ENCODE measurements around the gene GGT1. TPM values are rescaled to one million over a fixed set of nuclear protein-coding genes. Genes with fewer than 3 reads are reported as not detected.
A peak's percentile ranks its signal among the peaks of the same experiment; 100 is the strongest.
"Not testable (repeated sequence)": the region's sequence is repeated elsewhere in the genome, so short reads cannot be mapped to it uniquely, and the experiment has no call there.

Gene GGT1
- polyA plus RNA-seq, 1 donor (not counting 4 experiments of a cell fraction or from before 2014, with no cell fraction given) = 5.8 TPM

DNA sequence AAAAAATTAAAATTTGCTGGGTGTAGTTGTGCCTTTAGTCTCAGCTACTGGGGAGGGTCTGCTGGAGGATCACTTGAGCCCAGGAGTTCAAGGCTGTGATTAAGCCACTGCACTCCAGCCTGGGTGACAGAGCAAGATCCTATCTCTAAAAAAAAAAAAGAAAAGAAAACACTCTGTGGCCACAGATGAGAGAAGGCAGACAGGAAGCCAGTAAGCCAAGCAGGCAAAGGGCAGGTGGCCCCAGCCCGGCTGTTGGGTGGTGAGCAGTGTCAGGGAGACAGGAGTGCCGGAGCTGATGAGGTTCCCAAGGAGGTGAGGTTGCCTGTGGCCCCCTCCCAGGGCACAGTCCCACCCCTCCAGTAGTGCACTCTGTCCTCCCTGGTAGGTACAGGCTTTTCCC, 19.6 kb downstream of the GGT1 start:
- H3K9me1 ChIP-seq (ENCODE audit: control insufficient read depth, extremely low read depth, insufficient read depth, low read length); H3K4me2 ChIP-seq (ENCODE audit: control insufficient read depth, extremely low read depth, insufficient read depth, low read depth, low read length); H3K27ac ChIP-seq (ENCODE audit: control insufficient read depth, insufficient read depth, low read length); H3K79me2 ChIP-seq (ENCODE audit: control insufficient read depth, insufficient read depth, low read length); H4K20me1 ChIP-seq (ENCODE audit: control insufficient read depth, extremely low read depth, insufficient read depth, low read length); H3K36me3 ChIP-seq (ENCODE audit: control insufficient read depth in 2 of 2, extremely low read depth in 1 of 2, insufficient read depth in 2 of 2, low read length in 2 of 2); H3K4me1 ChIP-seq (ENCODE audit: control insufficient read depth, extremely low read depth, insufficient read depth, low read length); dilution Hi-C loops (cut with MboI; ENCODE audit: extremely low pct_ligation_motif_present, low sequenced_read_pairs); H3K9me3 ChIP-seq (ENCODE audit: control insufficient read depth, low read depth, low read length); H3K27me3 ChIP-seq (ENCODE audit: control insufficient read depth, extremely low read depth, insufficient read depth, low read length); H3K4me3 ChIP-seq (ENCODE audit: control insufficient read depth in 2 of 3, extremely low read depth in 1 of 3, insufficient read depth in 2 of 3, low read depth in 1 of 3, low read length in 3 of 3); FAIRE-seq; H3K9ac ChIP-seq (ENCODE audit: control insufficient read depth, extremely low read depth, insufficient read depth, low read length); DNase-seq (ENCODE audit: low read depth, low spot score); H2AFZ ChIP-seq (ENCODE audit: control insufficient read depth, low read length): not testable (repeated sequence)

DNA sequence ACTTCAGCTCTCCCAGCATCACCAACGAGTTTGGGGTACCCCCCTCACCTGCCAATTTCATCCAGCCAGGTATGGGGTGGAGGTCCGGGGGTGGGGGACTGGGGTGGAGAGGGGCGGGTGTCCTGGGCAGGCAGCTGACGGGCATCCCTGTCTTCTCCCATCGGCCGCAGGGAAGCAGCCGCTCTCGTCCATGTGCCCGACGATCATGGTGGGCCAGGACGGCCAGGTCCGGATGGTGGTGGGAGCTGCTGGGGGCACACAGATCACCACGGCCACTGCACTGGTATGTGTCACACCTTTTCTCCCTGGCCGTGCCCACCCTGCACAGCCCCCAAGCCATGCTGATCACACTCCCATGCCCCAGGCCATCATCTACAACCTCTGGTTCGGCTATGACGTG, 24.9 kb downstream of the GGT1 start:
- FAIRE-seq; H3K27me3 ChIP-seq (ENCODE audit: control insufficient read depth, extremely low read depth, insufficient read depth, low read length); H3K79me2 ChIP-seq (ENCODE audit: control insufficient read depth, insufficient read depth, low read length); H4K20me1 ChIP-seq (ENCODE audit: control insufficient read depth, extremely low read depth, insufficient read depth, low read length); H3K27ac ChIP-seq (ENCODE audit: control insufficient read depth, insufficient read depth, low read length); H3K9me1 ChIP-seq (ENCODE audit: control insufficient read depth, extremely low read depth, insufficient read depth, low read length); H3K36me3 ChIP-seq (ENCODE audit: control insufficient read depth in 2 of 2, extremely low read depth in 1 of 2, insufficient read depth in 2 of 2, low read length in 2 of 2); DNase-seq (ENCODE audit: low read depth, low spot score); H3K4me1 ChIP-seq (ENCODE audit: control insufficient read depth, extremely low read depth, insufficient read depth, low read length); H3K4me3 ChIP-seq (ENCODE audit: control insufficient read depth in 2 of 3, extremely low read depth in 1 of 3, insufficient read depth in 2 of 3, low read depth in 1 of 3, low read length in 3 of 3); H2AFZ ChIP-seq (ENCODE audit: control insufficient read depth, low read length); H3K4me2 ChIP-seq (ENCODE audit: control insufficient read depth, extremely low read depth, insufficient read depth, low read depth, low read length); H3K9me3 ChIP-seq (ENCODE audit: control insufficient read depth, low read depth, low read length); H3K9ac ChIP-seq (ENCODE audit: control insufficient read depth, extremely low read depth, insufficient read depth, low read length); dilution Hi-C loops (cut with MboI; ENCODE audit: extremely low pct_ligation_motif_present, low sequenced_read_pairs): not testable (repeated sequence)

DNA sequence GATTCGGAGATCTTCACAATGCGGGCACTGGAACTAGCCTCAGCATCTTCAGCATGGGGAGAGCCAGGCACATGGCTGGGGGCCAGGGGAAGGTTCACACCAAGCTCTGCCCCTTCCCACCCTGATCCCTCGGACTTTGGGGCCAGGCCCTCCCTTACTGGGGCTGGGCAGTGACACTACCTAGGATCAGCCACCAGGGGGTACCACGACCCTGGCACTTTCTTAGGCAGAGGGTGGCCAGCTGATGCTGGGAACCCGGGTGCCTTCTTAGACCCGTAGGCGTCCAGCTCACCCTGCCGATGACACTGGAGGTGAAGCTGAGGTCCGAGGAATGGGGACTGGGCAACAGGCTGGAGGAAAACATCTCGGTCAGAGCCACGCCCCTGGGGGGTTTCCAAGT, 26.1 kb downstream of the GGT1 start:
- H3K4me1 ChIP-seq (ENCODE audit: control insufficient read depth, extremely low read depth, insufficient read depth, low read length); H3K4me3 ChIP-seq (ENCODE audit: control insufficient read depth in 2 of 3, extremely low read depth in 1 of 3, insufficient read depth in 2 of 3, low read depth in 1 of 3, low read length in 3 of 3); H2AFZ ChIP-seq (ENCODE audit: control insufficient read depth, low read length); DNase-seq (ENCODE audit: low read depth, low spot score); H3K9ac ChIP-seq (ENCODE audit: control insufficient read depth, extremely low read depth, insufficient read depth, low read length); H3K27me3 ChIP-seq (ENCODE audit: control insufficient read depth, extremely low read depth, insufficient read depth, low read length); H3K79me2 ChIP-seq (ENCODE audit: control insufficient read depth, insufficient read depth, low read length); H3K27ac ChIP-seq (ENCODE audit: control insufficient read depth, insufficient read depth, low read length); H3K4me2 ChIP-seq (ENCODE audit: control insufficient read depth, extremely low read depth, insufficient read depth, low read depth, low read length); FAIRE-seq; dilution Hi-C loops (cut with MboI; ENCODE audit: extremely low pct_ligation_motif_present, low sequenced_read_pairs); H3K9me3 ChIP-seq (ENCODE audit: control insufficient read depth, low read depth, low read length); H3K36me3 ChIP-seq (ENCODE audit: control insufficient read depth in 2 of 2, extremely low read depth in 1 of 2, insufficient read depth in 2 of 2, low read length in 2 of 2); H3K9me1 ChIP-seq (ENCODE audit: control insufficient read depth, extremely low read depth, insufficient read depth, low read length); H4K20me1 ChIP-seq (ENCODE audit: control insufficient read depth, extremely low read depth, insufficient read depth, low read length): not testable (repeated sequence)
- TF ChIP-seq, protein P1, sequence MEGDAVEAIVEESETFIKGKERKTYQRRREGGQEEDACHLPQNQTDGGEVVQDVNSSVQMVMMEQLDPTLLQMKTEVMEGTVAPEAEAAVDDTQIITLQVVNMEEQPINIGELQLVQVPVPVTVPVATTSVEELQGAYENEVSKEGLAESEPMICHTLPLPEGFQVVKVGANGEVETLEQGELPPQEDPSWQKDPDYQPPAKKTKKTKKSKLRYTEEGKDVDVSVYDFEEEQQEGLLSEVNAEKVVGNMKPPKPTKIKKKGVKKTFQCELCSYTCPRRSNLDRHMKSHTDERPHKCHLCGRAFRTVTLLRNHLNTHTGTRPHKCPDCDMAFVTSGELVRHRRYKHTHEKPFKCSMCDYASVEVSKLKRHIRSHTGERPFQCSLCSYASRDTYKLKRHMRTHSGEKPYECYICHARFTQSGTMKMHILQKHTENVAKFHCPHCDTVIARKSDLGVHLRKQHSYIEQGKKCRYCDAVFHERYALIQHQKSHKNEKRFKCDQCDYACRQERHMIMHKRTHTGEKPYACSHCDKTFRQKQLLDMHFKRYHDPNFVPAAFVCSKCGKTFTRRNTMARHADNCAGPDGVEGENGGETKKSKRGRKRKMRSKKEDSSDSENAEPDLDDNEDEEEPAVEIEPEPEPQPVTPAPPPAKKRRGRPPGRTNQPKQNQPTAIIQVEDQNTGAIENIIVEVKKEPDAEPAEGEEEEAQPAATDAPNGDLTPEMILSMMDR (optimal IDR thresholded peaks at IDR 0.05 in 1 of 3, IDR thresholded peaks at IDR 0.05 in 1 of 3, conservative IDR thresholded peaks at IDR 0.05 in 1 of 3; ENCODE audit: extremely low read depth in 1 of 3, insufficient read depth in 2 of 3, low read length in 3 of 3) = peak in 1 of 3 experiments; percentile 35

DNA sequence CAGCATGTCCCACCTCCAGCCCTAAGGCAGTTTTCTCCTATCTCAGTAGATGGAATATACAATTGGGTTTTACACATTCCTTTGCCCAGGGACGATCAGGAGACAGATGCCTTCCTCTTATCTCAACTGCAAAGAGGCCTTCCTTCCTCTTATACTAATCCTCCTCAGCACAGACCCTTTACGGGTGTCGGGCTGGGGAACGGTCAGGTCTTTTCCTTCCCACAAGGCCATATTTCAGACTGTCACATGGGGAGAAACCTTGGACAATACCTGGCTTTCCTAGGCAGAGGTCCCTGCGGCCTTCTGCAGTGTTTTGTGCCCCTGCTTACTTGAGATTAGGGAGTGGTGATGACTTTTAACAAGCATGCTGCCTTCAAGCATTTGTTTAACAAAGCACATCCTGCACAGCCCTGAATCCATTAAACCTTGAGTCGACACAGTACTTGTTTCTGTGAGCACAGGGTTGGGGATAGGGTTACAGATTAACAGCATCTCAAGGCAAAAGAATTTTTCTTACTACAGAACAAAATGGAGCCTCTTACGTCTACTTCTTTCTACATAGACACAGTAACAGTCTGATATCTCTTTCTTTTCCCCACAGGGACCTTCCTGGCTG, 27.9 kb downstream of the GGT1 start:
- FAIRE-seq; H3K9ac ChIP-seq (ENCODE audit: control insufficient read depth, extremely low read depth, insufficient read depth, low read length); H3K9me1 ChIP-seq (ENCODE audit: control insufficient read depth, extremely low read depth, insufficient read depth, low read length); H3K27ac ChIP-seq (ENCODE audit: control insufficient read depth, insufficient read depth, low read length); H3K4me2 ChIP-seq (ENCODE audit: control insufficient read depth, extremely low read depth, insufficient read depth, low read depth, low read length); H3K27me3 ChIP-seq (ENCODE audit: control insufficient read depth, extremely low read depth, insufficient read depth, low read length); H3K36me3 ChIP-seq (ENCODE audit: control insufficient read depth in 2 of 2, extremely low read depth in 1 of 2, insufficient read depth in 2 of 2, low read length in 2 of 2); dilution Hi-C loops (cut with MboI; ENCODE audit: extremely low pct_ligation_motif_present, low sequenced_read_pairs); H3K4me1 ChIP-seq (ENCODE audit: control insufficient read depth, extremely low read depth, insufficient read depth, low read length); H2AFZ ChIP-seq (ENCODE audit: control insufficient read depth, low read length); H3K9me3 ChIP-seq (ENCODE audit: control insufficient read depth, low read depth, low read length); DNase-seq (ENCODE audit: low read depth, low spot score); H3K79me2 ChIP-seq (ENCODE audit: control insufficient read depth, insufficient read depth, low read length); H4K20me1 ChIP-seq (ENCODE audit: control insufficient read depth, extremely low read depth, insufficient read depth, low read length); H3K4me3 ChIP-seq (ENCODE audit: control insufficient read depth in 2 of 3, extremely low read depth in 1 of 3, insufficient read depth in 2 of 3, low read depth in 1 of 3, low read length in 3 of 3): not testable (repeated sequence)

All from keratinocyte (primary cell).